Neural cell (in vitro differentiated cells): ENCODE results near the gene SDHAF2.

Experiments
- EP300 ChIP-seq: fragments of 450-650 bp; conservative IDR thresholded peaks from 2 replicates; pipeline ENCODE4 v1.6.1; 2014; ENCODE audit warnings: antibody characterized with exemption, mild to moderate bottlenecking, moderate library complexity; ENCODE audit not compliant: poor library complexity, severe bottlenecking
- POLR2AphosphoS5 ChIP-seq: IDR thresholded peaks from 2 replicates; pipeline ENCODE4 v1.6.1; 2012
- RAD21 ChIP-seq: fragments of 450-650 bp; conservative IDR thresholded peaks from 2 replicates; pipeline ENCODE4 v1.6.1; 2014; ENCODE audit warnings: antibody characterized with exemption, mild to moderate bottlenecking, moderate library complexity

GRCh38 chr11:61486011-61486620, 56.2 kb downstream of the SDHAF2 start:
- TF ChIP-seq RAD21 (no peak), POLR2AphosphoS5 (no peak), EP300 (no peak)
